K562 (cell line): ENCODE results near the gene ABHD16A. TPM values are rescaled to one million over a fixed set of nuclear protein-coding genes. Genes with fewer than 3 reads are reported as not detected.

Source experiments
- polyA plus RNA-seq, 8 experiments: library from polyadenylated mRNA; depleted of rRNA in 4 of 8; stranded (reverse) in 5 of 8; unstranded in 3 of 8; fragments of >200 nt; fragmentation: Nextera tagmentation in 2 of 8; fragmentation: Illumina TruSeq in 1 of 8; extraction: Ambion mirVana in 2 of 8; extraction: Trizol in 1 of 8; gene quantifications; 2 replicates each; pipeline versions ENCODE4 v1.2.1 to v1.2.3, GENCODE V29; 2011 to 2014; ENCODE audit warnings: inconsistent platforms in 1 of 8, missing spikeins in 1 of 8
- total RNA-seq, 7 experiments: library from RNA; depleted of rRNA in 6 of 7; stranded (reverse); fragments of >200 nt in 6 of 7; fragmentation: Illumina TruSeq in 2 of 7; extraction: Trizol in 2 of 7; gene quantifications; 2 replicates each; pipeline versions ENCODE4 v1.2.1 to v1.2.3, GENCODE V29; 2011 to 2021; ENCODE audit warnings: low replicate concordance in 1 of 7
- TF ChIP-seq, protein P1 (sequence below), 2 experiments: fragments of 150-350 bp in 1 of 2; IDR thresholded peaks; 2 replicates each; pipeline ENCODE4 v1.6.1; 2012 to 2016; ENCODE audit warnings: low read depth in 2 of 2, low read length in 2 of 2, mild to moderate bottlenecking in 1 of 2, moderate library complexity in 1 of 2
- TF ChIP-seq, protein P2 (sequence below): fragments of 450-650 bp; formaldehyde crosslinking; IDR thresholded peaks from 2 replicates; pipeline ENCODE4 v1.4.0; 2020; ENCODE audit warnings: mild to moderate bottlenecking, moderate library complexity

Gene ABHD16A
- total and polyA plus RNA-seq, 9 of the 15 experiments (the other 6 are each of a cell fraction or from before 2014, with no cell fraction given): 25.8 to 120 (median 81.6) TPM

DNA sequence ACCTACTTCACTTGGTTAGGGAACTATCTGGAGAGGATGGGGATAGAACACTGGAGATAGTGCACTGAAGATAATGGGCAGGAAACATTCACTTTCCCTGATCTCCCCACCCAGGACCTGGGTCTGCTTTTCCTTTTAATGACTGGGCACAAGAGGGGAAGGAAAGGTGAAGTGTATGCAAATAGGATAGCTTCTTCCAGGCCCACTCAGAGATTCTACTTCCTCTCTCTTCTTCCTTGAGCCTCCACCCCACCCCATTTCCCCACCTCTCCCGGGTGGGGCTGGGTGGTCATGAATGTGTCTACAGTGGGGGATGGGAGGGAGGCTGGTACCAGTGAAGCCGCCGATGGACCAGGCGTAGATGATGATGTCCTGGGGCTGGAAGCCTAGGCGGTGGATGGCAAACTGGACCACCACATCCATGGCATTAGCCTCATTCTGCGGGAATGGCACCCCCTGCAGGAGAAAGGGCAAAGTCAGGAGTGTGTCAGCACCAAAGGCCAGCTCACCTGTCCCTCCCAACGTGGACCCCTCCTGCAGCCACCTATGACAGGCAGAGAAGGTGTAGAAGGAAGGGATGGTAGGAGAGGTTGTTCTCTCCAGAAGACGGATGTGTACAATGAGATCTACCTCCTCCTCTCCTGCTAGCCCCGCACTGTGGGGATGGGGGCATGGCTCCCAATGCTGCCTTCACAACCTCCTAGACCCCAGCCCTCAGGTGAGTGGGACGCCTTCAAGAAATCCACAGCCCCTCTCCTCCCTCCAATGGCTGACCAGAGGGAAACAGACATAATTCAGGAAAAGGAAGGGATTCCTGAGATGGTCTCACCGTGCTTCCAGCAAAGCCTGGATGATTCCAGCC, 13.6 kb downstream of the ABHD16A start (continued):
- TF ChIP-seq, protein P1, sequence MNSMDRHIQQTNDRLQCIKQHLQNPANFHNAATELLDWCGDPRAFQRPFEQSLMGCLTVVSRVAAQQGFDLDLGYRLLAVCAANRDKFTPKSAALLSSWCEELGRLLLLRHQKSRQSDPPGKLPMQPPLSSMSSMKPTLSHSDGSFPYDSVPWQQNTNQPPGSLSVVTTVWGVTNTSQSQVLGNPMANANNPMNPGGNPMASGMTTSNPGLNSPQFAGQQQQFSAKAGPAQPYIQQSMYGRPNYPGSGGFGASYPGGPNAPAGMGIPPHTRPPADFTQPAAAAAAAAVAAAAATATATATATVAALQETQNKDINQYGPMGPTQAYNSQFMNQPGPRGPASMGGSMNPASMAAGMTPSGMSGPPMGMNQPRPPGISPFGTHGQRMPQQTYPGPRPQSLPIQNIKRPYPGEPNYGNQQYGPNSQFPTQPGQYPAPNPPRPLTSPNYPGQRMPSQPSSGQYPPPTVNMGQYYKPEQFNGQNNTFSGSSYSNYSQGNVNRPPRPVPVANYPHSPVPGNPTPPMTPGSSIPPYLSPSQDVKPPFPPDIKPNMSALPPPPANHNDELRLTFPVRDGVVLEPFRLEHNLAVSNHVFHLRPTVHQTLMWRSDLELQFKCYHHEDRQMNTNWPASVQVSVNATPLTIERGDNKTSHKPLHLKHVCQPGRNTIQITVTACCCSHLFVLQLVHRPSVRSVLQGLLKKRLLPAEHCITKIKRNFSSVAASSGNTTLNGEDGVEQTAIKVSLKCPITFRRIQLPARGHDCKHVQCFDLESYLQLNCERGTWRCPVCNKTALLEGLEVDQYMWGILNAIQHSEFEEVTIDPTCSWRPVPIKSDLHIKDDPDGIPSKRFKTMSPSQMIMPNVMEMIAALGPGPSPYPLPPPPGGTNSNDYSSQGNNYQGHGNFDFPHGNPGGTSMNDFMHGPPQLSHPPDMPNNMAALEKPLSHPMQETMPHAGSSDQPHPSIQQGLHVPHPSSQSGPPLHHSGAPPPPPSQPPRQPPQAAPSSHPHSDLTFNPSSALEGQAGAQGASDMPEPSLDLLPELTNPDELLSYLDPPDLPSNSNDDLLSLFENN (IDR thresholded peaks at IDR 0.05; ENCODE audit: low read depth in 2 of 2, low read length in 2 of 2): no peak
- TF ChIP-seq, protein P2, sequence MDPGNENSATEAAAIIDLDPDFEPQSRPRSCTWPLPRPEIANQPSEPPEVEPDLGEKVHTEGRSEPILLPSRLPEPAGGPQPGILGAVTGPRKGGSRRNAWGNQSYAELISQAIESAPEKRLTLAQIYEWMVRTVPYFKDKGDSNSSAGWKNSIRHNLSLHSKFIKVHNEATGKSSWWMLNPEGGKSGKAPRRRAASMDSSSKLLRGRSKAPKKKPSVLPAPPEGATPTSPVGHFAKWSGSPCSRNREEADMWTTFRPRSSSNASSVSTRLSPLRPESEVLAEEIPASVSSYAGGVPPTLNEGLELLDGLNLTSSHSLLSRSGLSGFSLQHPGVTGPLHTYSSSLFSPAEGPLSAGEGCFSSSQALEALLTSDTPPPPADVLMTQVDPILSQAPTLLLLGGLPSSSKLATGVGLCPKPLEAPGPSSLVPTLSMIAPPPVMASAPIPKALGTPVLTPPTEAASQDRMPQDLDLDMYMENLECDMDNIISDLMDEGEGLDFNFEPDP (CRISPR knock-in tag): no peak
- TF ChIP-seq, all 486 proteins: peak for 48
